Ureter (tissue), 1 donor: ENCODE data around the gene G3BP2. TPM values are rescaled to one million over a fixed set of nuclear protein-coding genes. Genes with fewer than 3 reads are reported as not detected.
"Not testable (repeated sequence)": the region's sequence is repeated elsewhere in the genome, so short reads cannot be mapped to it uniquely, and the experiment has no call there.

Experiments used
- DNase-seq: peaks from one replicate; pipeline ENCODE4 v3.0.0-alpha.2; 2020; ENCODE audit warnings: low spot score
- total RNA-seq: library from RNA; stranded (reverse); gene quantifications from one replicate; pipeline ENCODE4 v1.2.4, GENCODE V29; 2023
- donor health status: DM: yes; HTN: yes; CAD: no.

Gene G3BP2
- total RNA-seq, 1 donor from 2014 or later, result 123 TPM

DNA sequence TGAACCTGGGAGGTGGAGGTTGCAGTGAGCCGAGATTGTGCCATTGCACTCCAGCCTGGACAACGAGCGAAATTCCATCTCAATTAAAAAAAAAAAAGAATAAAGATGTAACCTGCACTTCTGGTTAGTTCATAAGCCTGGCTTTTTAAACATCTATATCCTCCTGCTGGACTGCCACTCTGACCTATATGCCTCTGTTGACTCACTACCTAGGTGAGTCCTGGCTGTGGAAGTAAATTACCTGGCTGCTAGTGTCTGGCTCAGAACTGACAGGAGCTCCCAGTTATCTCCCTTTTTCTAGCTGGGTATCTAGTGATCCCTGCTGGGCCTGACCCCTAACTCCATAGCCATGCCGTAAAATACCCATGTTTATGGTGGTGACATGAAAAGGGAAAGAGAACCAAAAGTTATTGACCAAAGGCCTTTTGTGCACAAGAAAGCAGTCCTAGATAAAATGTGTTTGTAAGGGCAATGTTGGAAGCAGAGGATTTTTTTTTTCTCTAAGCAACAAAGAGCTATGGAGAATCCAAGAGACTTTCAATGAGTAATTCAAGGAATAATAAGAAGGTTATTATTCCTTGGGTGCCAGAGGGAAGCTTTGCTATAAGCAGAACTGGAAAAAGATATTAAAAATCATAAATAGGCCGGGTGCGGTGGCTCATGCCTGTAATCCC, 10.4 kb upstream of the G3BP2 start:
- DNase-seq, result no peak

DNA sequence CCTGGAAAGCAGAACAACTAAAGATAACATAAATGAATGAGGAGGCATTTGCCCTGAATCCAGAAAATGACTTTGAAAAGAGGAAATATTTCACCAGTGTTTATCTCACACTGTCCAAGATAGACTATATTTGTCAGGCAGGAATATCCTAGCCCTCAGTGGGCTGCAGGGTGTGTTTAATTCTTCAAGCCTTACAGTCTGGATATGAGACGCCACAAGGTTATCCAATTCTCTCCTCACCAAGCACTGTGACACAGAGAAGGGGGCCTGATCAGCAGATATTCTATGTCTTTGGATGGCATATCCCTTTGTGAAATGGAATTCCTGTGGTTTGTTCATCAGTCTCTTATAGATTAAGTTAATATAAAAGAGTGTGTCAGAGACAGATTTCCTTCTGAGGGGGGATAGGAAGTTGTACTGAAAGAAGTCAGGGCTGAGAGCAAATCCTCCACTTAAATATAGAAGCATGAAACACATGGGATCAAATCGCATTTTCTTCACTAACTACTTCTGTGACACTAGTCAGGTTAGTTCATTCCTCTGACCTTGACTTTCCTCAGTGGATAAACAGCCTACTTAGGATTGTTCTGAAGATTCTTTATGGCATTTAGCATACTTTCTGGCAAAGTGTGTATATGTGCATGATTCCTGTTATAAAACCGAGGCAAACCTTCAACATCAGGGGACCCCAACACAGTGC, 6.8 kb upstream of the G3BP2 start:
- no peak for DNase-seq

DNA sequence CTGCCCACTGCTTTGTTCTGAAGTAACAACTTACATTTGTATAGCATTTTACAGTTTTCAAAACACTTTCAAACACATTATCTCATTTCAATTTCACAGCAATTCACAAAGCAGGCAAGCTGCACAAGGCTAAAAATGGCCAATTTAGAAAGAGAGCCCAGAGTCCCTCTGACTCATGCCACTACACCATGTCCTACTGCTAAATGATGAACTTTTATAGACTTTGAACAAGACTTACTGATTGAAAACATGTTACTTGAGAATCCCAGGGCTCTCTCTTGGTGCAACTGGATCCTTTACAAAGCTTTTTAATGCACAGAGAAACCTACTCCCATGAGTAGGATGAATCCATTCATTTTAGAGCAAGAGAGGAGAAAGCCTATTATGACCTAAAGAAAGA, 5.8 kb upstream of the G3BP2 start:
- no peak for DNase-seq

DNA sequence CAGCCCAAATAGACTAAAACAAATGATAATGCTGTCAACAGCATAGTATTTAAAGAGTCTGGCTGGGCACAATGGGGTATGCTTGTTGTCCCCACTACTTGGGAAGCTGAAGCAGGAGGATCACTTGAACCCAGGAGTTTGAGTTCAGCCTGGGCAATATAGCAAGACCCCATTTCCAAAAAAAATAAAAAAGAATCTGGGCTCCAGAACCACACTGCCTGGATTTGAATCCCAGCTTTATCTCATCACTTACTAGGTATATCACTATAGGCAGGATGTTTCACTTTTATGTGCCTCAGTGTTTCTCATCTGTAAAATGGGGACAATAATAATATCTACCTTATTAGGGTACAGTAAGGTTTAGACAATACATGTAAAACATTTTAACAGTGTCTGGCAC, 5.3 kb upstream of the G3BP2 start:
- no peak for DNase-seq

DNA sequence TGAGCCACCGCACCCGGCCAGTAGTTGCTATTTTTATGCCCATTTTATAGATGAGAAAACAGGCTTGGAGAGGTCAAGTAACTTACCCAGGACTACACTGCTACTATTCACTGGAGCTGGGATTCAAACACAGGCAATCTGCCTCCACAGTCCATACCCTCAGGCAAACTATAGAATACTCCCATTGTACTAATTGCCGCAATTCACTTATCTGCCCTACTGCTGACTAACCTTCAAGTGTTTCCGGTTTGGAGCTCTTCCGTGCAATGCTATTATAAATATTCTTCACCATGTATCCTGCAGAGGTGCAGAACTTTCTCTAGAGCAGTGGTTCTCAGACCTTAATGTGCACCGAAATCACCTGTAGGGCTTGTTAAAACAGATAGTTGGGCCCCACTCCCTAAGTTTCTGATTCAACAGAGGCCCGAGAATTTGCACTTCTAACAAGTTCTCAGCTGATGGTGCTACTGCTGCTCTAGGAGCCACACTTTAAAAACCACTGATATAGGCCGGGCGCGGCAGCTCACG, 1.9 kb upstream of the G3BP2 start:
- DNase-seq, result no peak

DNA sequence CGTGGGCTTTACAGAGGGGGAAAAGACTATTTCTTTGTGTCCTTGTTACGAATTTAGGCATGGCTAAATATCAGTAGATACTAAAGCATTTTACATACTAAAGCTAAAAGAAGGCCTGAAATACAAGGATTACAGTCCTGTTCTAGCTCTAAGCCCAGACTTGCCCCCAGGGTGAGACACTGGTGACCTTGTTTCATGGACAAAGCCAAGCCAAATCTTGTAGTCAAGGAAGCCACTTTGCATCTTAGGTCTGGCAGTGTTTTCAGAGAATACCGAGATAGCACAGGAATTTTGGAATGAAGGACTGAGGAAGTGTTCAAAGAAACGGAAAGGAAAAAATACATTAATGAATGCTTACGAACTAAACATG, 733 bp upstream of the G3BP2 start:
- no peak for DNase-seq

DNA sequence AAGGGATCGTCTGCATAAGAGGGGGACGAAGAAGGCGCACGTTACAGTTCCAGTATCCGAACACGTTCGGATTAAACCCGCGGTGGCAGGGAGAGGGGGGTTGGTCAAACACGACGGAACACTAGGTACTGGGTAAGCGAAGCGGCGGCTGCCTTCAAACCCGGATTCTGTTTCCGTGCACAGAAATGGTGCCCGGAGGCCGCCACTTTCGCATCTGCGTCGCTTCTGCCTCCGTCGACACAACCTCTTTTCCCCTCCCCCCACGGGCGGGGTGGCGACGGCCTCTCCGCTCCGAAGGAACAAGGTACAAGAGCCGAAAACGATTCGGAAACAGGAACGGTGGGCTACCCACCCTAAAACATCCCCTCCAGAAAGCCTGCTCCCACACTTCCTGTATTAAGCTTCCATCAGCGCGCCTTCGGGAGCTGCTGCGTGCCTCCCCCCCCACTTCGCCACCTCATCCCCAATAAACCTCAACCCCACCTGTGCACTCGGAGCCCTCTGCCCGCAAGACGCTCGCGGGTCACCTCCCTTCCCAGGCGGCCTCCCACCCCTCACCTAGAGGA, 667 bp downstream of the G3BP2 start:
- peak; percentile 78 for DNase-seq

DNA sequence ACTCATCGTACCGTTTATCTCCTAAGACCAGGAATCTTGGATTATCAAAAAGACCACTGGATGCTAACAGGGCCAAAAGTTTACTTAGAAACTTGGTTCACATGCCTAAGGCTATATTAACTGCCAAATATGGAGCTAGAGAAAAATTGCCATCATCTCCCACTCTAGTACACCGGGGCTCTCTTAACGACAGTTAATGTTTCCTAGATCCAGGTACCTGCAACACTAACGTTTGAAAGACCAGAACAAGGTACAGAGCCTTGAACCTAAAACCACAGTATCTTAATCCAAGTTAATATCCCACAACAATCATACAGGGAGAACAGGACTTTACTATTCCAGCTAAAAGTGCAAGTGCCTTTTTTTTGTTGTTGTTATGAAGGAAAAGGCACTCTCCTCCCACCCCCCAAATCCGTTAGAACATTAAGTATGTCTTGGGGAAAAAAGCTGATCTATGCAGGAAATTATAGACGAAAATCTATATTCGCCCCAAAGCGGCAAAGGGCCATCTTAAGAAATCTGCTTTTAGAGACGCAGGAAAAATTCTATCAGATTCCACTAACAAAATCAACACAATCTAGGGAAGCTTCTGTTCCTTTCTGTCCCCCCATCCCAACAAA, 1.3 kb downstream of the G3BP2 start:
- no peak for DNase-seq

DNA sequence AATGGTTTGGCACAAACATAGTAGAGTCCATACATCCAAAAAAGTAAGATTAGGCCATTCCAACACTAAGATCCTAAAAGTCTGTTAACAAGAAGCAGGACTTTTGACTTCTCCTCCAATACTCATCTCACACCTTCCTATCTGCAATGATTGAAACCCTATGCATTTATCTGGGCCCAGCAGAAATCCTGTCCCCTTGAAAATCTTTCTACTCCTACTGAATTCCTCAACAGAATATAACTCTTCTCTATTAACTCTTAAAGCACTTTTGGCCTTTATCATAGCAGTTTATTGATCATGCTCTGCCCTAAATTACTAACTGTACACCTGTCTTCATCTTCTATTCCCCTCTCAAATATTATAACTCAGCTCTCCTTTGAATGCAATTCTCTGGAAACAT, 4.6 kb downstream of the G3BP2 start:
- DNase-seq, result no peak

DNA sequence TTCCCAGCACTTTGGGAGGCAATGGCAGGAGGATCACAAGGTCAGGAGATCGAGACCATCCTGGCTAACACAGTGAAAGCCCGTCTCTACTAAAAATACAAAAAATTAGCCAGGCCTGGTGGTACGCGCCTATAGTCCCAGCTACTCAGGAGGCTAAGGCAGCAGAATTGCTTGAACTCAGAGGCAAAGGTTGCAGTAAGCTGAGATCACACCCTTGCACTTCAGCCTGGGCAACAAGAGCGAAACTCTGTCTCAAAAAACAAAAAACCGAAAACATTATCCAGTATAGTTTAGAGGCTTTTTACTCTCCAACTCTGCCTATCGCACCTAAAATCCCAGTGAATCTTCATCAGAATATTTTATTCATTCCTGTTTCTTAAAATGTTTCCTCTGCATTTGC, 5.6 kb downstream of the G3BP2 start:
- not testable (repeated sequence) for DNase-seq

DNA sequence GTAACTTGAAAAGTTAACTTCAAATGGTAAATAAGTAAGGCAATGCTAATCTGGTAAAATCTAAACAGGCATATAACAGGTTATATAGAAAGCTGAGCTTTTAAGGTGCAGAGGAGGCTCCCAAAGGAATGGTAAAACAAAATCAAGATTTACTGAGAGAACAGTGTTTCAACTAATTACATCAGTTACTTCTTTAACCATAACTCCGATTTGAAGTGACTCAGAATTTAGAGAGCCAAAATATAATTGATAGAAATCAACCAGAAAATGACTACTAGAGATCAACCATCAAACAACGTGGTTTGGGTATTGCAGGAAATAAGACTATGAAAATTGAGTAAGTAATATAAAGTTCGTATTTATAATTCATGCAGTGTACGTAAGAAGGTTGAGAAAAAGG, 6.9 kb downstream of the G3BP2 start:
- no peak for DNase-seq

DNA sequence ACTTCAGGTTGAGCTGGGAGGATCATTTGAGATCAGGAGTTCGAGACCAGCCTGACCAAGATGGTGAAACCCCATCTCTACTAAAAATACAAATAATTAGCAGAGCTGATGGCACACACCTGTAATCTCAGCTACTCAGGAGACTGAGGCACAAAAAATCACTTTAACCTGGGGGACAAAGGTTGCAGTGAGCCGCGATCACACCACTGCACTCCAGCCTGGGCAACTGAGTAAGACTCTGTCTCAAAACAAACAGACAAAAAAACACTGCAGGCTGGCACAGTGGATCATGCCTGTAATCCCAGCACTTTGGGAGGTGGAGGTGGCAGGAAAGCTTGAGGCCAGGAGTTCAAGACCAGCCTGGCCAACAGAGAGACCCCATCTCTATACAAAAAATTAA, 8.6 kb downstream of the G3BP2 start:
- not testable (repeated sequence) for DNase-seq

DNA sequence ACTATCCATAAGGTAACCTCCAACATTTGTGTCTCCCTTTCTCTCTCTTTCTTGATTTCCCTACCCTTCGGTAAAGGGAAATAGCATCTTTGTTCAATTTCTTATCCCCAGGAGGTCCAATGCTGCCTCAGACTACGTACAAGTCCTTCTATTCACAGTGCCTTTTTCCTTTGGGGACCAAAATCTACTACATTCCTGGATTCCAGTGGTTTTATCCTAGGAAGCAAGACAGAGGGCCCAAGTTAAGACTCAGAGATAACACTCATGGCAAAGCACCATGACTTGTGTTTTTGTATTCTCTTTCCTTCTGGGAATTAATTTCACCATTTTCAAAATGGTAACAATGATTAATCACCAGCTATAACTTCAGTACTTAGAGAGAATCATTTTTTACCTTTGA, 10.6 kb downstream of the G3BP2 start:
- DNase-seq, result no peak

DNA sequence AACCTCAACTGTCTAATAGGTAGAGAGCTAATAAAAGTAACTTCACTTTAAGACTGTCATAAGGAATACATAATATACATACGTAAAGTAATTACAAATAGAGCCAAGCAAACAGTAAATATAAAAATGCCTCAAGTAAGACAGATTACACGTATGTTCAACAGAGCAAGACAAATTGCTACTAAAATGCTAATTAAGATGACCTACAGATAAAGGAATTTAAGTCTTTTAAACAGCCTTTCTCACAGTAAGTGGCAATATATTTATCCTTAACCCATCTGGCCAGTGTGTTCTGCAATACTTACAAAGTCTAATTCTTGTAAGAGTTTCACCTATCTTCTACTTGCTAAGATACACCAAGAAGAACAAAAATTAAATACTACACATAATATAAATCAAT, 12.7 kb downstream of the G3BP2 start:
- DNase-seq, result no peak

DNA sequence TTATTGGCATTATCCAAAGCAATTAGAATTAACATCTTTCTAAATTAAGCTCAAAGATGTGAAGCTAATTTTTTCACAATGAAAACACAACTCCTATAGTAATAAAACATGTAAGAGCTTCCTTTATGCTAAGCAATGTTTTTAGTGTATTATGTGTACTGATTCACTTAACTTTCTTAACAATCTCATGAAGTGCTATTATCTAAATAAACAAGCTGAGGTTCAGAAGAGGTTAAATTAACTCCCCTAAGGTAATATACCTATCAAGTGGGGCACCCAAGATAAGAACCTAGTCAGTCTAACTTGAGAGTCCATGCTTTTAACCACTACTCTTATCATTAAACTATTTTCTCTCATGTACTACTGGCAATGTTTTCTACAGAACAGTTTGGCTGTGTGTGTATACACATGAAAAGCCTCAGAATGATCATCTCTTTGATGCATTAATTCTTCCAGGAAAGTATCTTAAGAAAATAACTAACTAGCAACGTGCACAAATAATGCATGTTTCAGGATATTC, 13.6 kb downstream of the G3BP2 start:
- DNase-seq, result no peak

DNA sequence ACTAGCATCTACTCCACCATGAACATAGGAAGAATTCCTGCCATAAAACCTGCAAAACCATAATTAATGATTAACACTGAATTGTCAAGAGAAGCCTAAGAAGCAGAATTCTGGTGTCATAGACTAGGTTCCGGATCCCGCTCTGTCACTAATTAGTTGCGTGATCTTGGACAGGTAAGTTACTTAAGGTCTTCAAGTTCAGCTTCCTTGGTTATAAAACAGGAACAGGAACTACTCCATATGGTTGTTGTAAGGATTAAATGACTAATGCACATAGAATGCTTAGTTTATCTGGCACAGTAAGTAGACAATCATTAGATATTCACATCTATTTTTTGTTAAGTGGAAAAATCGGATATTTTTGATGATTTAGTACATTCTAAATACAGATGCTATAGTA, 14.3 kb downstream of the G3BP2 start:
- DNase-seq, result no peak

DNA sequence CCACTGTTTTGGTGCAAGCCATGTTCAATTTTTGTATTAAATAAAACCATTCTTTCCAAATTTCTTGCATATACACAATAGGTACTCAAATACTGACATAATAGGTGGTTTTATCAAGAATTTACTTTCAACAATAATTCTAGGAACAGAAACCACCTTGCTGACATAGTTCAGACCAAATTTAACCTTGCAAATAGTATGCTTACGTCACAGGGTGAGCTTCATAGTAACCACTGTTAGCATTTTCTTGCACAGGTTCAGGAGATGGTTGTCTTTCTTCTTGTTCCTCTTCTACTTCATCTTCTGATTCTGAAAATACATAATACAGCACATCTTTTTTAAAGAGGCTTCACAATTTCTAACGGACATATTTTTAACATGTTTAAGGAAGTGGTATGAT, 17.6 kb downstream of the G3BP2 start:
- DNase-seq, result no peak

DNA sequence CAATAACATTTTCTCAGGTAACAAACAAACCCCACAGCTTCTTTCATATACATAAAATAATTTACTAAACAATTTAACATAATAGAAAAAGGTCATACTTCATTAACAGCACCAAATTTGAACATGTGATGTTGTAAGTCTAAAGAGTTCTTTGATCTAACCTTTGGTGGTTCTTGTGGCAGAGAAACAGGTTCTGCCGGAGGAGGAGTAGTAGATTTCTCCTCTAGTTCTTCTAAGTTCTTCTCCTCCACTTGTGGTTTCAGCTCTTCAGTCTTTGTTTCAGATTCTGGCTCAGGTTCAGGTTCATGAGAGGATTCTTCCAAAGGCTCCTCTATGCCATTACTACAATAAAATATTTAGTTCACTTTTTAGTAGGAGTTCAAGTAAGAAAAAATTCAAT, 18.3 kb downstream of the G3BP2 start:
- no peak for DNase-seq

DNA sequence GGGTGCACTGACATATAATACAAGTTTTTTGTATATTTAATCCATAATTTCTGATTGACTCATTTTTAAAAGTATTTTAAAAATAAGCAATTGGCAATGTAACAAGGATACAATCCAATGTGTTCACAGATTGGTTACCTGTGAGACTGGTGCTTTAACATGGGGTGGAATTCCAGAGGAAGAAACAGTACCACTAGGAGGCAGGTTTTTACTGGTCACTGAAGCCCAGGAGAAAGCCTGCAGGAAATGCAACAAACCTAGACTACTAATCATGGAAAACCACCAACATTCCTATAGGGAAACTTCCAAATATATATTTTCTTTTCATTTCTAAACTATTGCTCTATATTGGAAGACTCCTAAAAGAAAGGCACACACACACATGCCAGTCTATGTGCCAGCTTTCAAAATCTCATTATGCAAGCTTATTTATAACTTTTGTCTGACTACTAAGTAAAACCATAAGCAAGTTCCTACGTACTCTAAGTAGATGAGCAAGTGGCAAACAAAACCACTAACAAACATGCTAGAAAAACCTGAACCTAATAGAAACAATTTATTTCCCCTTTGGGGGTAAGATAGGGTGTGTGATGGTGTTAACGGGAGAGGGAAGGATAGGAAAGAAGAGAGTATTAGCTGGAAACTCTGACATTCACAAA, 19.2 kb downstream of the G3BP2 start:
- no peak for DNase-seq

DNA sequence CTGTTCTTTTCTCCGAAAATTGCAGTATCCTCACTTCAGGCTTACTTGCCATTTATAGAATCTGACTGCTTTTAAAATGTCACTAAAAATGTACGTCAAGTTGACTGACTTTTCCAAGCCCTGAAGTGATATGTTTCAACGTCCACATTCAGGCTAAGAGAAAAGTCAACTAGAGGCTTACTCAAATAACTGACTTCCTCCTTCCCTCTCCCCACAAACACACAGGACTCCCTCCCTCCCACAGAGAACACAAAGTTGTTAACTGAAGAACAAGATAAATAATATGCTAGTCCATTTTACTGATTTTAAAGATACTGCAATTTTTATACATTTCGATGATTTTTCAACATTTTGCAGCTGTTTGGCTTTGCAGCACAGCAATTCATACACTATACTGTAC, 29.1 kb downstream of the G3BP2 start:
- no peak for DNase-seq

DNA sequence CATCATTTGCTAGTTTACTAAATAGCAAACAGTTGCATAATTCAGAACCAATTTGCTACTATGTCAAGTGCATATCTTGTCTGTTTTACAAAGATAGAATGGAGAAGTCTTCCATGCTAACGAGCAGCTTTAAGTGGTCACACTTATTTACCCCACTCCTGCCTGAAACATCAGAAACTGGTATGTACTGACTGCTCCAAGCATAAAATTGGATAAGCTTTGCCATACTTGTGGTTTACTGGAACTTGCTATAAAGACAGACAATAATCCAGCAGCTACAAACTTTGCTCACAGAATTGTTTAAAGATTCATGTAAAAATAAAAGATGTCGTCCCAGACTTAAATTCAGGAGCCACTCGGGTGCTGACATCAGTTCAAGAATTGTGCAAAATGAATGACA, 29.6 kb downstream of the G3BP2 start:
- no peak for DNase-seq

DNA sequence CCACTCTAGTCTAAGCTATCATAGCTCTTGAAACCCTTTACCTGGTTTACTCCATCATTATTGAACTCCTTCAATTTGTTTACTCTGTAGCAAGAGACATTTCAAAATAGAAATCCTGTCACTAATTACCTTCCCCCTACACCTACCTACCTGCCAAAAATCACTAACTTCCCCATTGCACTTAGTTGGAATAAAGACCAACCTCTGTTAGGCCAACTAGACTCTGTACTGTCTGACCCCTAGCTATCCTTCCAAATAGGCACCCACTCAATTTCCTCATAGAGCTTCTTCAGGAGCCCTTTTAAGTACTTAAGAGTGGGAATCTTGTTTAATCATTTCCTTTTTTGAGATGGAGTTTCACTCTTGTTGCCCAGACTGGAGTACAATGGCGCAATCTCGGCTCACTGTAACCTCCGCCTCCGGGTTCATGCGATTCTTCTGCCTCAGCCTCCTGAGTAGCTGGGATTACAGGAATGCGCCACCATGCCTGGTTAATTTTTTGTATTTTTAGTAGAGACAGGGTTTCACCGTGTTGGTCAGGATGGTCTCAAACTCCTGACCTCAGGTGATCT, 34.0 kb downstream of the G3BP2 start:
- no peak for DNase-seq
